GM21717 (cell line): Measurements from ENCODE around the gene PALS2.

Experiments used
- ATAC-seq: cut with Tn5 transposase; IDR thresholded peaks from one replicate; pipeline ENCODE4 v1.9.1; 2021; ENCODE audit warnings: mild to moderate bottlenecking, moderate library complexity; ENCODE audit not compliant: unreplicated experiment

The PALS2 gene

DNA sequence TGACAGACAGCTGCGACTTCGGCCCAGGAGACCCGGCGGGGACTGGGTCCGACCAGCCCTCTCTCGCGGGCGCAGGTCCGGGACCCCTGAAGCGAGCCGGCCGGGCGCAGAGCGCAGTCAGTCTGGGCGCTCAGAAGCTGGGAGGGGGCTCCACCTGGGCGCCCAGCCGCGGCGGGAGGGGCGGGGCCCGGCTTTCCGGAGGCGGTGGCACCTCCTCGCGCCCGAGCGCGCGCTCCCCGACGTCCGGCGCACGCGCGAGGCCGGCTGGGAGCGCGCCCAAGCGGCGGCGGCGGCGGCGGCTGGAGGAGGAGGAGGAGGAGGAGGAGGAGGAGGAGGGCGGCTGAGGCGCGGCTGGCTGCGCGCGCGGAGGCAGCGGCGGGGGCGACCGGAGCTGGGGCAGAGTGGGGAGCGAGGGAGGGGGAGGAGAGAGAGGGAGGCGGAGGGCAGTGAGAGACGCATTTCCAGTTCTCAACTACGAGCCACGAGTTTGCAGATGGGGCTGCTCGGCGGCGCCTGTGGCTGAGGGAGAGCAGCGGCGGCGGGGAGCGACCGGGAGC is at the start of gene PALS2:
TSS of gene PALS2 (plus strand) at position 456 of the 557 bp plus-strand sequence. CDS start 50,216 bp downstream, outside the sequence.
- ATAC-seq, result peak; percentile 60

- no peak for ATAC-seq
Observed at GRCh38 chr7:24531255-24531654, 42.0 kb upstream of the PALS2 start.

DNA sequence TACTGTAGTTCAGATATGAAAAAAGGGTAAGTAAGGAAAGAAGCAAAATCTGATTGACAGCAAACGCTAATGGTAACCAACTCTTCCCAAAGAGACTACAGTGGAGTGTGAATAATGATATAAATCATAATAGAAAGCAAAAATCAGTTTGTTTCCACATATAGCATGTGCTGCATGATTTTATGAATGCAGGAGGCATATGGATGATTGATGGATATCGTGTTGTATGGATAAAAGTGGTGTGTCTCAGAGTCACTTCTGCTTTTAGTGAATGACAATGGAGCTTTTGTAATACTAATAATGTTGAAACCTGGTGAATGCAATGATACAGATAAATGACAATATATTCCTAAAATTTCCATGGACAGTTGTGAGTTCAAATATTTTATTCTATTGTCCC is 36.6 kb upstream of the PALS2 start:
- ATAC-seq, result no peak

DNA sequence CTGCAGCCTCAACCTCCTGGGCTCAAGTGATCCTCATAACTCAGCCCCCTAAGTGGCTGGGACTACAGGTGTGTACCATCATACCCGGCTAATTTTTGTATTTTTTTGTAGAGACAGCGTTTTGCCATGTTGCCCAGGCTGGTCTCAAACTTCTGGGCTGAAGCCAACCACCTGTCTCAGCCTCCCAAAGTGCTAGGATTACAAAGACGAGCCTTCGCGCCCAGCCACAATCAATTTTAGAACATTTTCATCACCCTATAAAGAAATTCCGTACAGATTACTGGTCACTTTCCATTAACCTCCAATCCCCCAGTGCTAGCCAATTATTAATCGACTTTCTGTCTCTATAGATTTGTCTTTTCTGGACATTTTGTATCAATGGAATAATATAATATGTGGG is 32.3 kb upstream of the PALS2 start:
- no peak for ATAC-seq

- no peak for ATAC-seq
Observed at GRCh38 chr7:24545215-24545614, 28.0 kb upstream of the PALS2 start.

- no peak for ATAC-seq
Observed at GRCh38 chr7:24548390-24548789, 24.9 kb upstream of the PALS2 start.

DNA sequence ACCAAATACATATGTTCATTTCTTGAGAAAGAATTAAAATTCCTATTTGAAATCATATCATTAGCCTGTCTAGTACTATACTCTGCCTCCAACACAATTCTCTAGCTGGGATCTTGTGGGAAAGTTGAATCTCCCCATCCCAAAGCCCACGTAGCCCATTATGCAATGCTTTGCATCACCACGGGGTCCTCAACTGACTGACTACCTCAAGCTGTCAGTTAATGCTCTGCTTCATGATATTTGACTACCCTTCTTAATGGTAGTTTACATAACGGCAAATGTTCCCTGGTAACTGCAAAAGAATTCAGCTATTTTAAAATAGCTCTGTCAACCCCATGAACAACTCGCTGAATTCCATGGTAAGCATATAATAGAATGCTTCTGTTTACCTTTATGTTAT is 23.3 kb upstream of the PALS2 start:
- no peak for ATAC-seq

- no peak for ATAC-seq
Observed at GRCh38 chr7:24555184-24555583, 18.1 kb upstream of the PALS2 start.

DNA sequence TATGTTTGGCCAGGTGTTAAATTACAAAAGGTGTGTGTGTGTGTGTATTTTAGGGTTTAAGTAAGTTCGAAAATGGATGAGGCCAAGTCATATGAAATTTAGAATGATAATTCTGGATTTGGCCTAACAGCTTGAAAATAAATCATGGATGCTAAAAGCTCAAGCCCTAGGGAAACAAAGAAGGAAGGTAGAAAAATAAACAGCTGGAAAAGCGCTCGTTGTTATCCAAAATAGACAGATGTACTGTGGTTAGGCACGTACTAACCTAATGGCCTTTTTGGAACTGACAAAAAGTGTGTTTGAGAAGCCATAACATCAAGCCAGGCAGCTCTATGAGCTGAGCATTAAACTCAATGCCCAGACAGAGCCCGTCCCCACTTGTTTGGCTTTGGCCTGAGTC is 17.5 kb upstream of the PALS2 start:
- no peak for ATAC-seq

DNA sequence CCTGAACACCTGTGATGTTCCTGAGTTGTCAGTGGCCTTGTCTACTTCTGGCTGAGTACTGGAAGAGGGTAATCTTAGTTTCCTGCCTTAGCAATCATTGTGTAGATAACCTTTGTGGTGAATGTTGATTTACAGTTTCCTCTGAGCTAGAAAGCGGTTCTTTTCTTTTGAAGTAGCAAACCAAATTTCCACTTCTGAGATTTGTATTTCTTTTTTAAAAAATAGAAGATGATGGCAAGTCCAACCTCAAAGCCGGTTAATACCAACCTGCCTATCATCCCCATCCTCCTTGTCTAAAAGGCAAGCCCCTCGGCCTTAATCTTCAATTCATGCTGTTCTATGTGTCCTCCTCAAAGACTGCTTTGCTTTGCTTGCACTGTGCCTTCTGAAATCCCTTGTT is 12.5 kb upstream of the PALS2 start:
- no peak for ATAC-seq

- no peak for ATAC-seq
Observed at GRCh38 chr7:24566274-24566673, 7.0 kb upstream of the PALS2 start.

- no peak for ATAC-seq
Observed at GRCh38 chr7:24570983-24571382, 2.3 kb upstream of the PALS2 start.

DNA sequence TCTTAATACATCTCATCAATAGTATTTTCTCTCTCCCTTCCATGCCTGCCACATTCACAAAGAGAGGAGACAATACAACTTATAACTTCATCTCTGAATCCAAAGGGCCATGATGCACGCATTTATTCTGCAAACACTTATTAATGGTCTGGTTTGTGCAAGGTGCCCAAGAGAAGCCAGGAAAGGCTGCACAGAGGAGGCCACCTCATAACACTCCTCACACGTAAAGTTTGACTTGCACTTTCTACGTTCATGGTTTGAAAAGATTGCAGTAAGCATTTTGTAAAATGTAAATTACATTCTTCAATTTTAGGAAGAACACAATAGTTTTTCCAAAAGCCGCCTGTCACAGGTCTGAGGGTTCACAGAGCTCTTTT is 1.2 kb upstream of the PALS2 start:
- ATAC-seq, result no peak

DNA sequence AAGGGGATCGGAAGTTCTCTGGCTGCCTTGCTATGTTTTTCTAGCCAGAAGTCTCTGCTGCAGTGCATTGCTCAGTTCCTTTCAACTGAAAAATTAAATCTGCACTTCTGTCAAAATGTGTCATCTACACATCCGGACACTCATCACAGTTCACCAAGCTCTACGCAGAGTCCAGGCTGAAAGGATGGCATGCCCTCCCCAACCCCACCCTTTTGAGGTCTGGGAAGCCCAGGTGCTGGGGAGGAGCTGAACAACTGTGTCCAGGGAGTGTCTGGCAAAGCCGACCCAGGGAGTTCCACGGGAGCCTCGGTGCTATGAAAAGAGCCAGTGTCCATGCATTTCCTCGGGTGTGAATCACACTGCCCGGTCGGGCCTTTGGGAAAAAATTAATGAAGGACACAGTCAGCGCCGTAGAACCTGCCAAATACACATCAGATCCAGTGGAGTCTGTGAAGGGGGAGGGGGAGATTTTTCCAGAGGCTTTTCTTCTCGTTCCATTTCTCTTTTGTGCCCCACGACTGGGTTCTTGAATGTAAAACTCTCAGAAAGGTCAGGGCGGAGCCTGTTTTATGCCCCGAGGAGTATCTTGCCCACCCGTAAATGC is 757 bp upstream of the PALS2 start:
- no peak for ATAC-seq

- peak; percentile 28 for ATAC-seq
Observed at GRCh38 chr7:24573554-24574338, 494 bp downstream of the PALS2 start.

GRCh38 chr7:24574386-24574785 is 1.1 kb downstream of the PALS2 start:
- ATAC-seq, result no peak

- no peak for ATAC-seq
Observed at GRCh38 chr7:24574950-24575349, 1.7 kb downstream of the PALS2 start.

DNA sequence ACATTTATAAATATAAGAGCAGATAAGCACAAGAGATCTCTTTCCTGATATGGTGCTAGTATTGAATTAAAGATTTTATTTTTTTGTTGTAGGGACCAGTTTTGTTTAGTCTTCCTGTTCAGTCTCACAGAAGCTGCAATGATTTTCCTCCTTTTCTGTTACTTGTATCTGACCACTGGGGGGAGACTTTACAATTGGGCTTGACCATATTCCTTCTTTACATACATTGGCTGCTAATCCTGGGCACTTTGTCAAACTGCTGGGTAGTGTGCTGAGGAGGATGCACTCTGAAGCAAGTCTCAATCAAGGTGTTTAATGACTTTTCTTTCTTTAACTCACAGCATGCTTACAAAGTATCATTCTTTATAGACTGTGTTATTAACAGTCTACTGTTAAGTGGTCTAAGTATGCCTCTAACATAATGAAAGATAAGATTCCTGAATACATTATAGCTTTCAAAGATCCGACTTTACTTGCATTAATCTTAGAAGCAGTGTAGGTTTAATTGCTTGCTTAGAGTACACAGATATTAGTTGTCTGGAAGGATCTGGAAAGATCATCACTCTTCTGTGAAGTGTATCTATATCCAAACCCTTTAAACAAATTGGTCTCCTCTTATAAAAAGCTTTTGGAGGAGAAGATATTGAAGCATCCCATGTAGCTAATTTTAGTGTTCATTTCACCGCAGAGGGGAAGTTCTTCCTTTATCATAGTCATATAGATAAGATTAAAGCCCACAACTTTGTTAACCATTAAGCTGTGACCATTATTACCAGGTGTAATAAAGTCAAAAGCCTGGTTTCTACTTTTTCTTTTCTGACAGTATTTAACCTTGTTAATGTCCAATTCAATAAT is 3.1 kb downstream of the PALS2 start:
- peak; percentile 28 for ATAC-seq

DNA sequence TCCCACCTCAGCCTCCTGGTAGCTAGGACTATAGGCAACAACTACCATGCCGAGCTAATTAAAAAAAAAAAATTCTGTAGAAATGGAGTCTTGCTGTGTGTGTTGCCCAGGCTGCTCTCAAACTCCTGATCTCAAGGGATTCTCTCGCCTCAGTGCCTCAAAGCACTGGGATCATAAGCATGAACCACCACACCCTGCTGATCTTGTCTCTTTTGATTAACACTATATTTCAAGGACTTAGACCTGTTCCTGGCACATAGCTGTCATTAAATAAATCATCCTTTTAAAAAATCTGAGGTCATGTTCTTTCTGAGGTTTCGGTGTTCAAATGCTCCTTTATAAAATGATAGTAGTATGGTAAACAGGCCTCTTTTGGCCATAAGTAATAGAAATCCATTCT is 4.8 kb downstream of the PALS2 start:
- no peak for ATAC-seq

DNA sequence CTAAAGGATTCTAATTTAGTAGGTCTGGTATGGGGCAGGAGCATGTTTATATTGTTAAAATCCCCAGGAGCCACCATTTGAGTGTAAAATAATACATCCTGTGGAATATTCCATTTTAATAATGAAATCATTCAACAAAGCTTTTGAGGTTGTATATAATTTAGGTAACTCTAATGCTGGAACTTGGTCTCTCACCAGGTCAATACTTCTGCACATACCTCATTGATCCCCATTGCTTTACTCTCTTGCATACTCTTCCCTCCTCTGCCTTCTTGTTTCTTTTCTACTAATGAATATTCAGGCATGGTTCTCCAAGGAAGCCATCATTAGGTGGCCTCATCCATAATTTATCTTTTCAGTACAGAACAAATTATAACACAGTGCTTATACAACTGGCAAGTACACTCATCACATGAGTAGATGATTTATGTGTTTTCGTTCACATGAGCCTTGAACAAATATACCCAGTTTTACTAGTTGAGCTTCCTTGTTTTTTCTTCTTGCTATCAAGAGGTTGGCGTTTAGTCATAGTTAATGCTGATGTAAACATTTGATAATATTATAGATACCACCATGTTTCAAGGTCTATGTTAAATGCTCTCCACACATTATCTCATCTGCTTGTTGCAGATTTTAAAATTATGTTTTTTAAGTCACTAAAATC is 7.2 kb downstream of the PALS2 start:
- no peak for ATAC-seq

- no peak for ATAC-seq
Observed at GRCh38 chr7:24582166-24582565, 8.9 kb downstream of the PALS2 start.
